ENCODE results near the gene NPBWR2.
"Not testable (repeated sequence)": the region's sequence is repeated elsewhere in the genome, so short reads cannot be mapped to it uniquely, and the experiment has no call there.

Gene NPBWR2

GRCh38 chr20:64119301-64119680 is 11.9 kb upstream of the NPBWR2 start:
- DNase-seq (ENCODE audit: low read depth in 2 of 2): no peak

- not testable (repeated sequence) for DNase-seq (ENCODE audit: low read depth in 2 of 2)
Measured at GRCh38 chr20:64117432-64117777, 10.0 kb upstream of the NPBWR2 start.

GRCh38 chr20:64116541-64117431 is 9.4 kb upstream of the NPBWR2 start:
- no peak for DNase-seq (ENCODE audit: low read depth in 2 of 2)

- DNase-seq (ENCODE audit: low read depth in 2 of 2): no peak
Measured at GRCh38 chr20:64116016-64116415, 8.7 kb upstream of the NPBWR2 start.

GRCh38 chr20:64115171-64115911 is 8.0 kb upstream of the NPBWR2 start:
- no peak for DNase-seq (ENCODE audit: low read depth in 2 of 2)

- no peak for DNase-seq (ENCODE audit: low read depth in 2 of 2)
Measured at GRCh38 chr20:64114356-64114971, 7.1 kb upstream of the NPBWR2 start.

- no peak for DNase-seq (ENCODE audit: low read depth in 2 of 2)
Measured at GRCh38 chr20:64113796-64114355, 6.5 kb upstream of the NPBWR2 start.

- no peak for DNase-seq (ENCODE audit: low read depth in 2 of 2)
Measured at GRCh38 chr20:64113444-64113775, 6.0 kb upstream of the NPBWR2 start.

GRCh38 chr20:64112691-64113443 is 5.5 kb upstream of the NPBWR2 start:
- no peak for DNase-seq (ENCODE audit: low read depth in 2 of 2)

GRCh38 chr20:64111841-64112641 is 4.7 kb upstream of the NPBWR2 start:
- no peak for DNase-seq (ENCODE audit: low read depth in 2 of 2)

- no peak for DNase-seq (ENCODE audit: low read depth in 2 of 2)
Measured at GRCh38 chr20:64110411-64111068, 3.2 kb upstream of the NPBWR2 start.

GRCh38 chr20:64109831-64110391 is 2.5 kb upstream of the NPBWR2 start:
- DNase-seq (ENCODE audit: low read depth in 2 of 2): no peak

- no peak for DNase-seq (ENCODE audit: low read depth in 2 of 2)
Measured at GRCh38 chr20:64108731-64109681, 1.6 kb upstream of the NPBWR2 start.

GRCh38 chr20:64107736-64108457 is 532 bp upstream of the NPBWR2 start:
- DNase-seq (ENCODE audit: low read depth in 2 of 2): no peak

GRCh38 chr20:64106435-64106961 is 867 bp downstream of the NPBWR2 start:
- DNase-seq (ENCODE audit: low read depth in 2 of 2): no peak

GRCh38 chr20:64105846-64106434 is 1.4 kb downstream of the NPBWR2 start:
- DNase-seq (ENCODE audit: low read depth in 2 of 2): no peak

GRCh38 chr20:64104667-64105451 is 2.5 kb downstream of the NPBWR2 start:
- no peak for DNase-seq (ENCODE audit: low read depth in 2 of 2)

Measured in stimulated activated CD8-positive, alpha-beta memory T cell treated with anti-CD3 and anti-CD28 coated beads, Interleukin-2, amount 100 ng/mL, for 1 hour (primary cell).